Muscle layer of duodenum (tissue), 2 donors: Measurements from ENCODE around the gene SYCE3.
A peak's percentile ranks its signal among the peaks of the same experiment; 100 is the strongest.
"Not testable (repeated sequence)": the region's sequence is repeated elsewhere in the genome, so short reads cannot be mapped to it uniquely, and the experiment has no call there.

Source experiments
- H3K27ac ChIP-seq: one replicate; pipeline ENCODE4 v1.7.0; 2013; ENCODE audit warnings: mild to moderate bottlenecking, low read length
- H3K27me3 ChIP-seq: one replicate; pipeline ENCODE4 v1.7.0; 2013; ENCODE audit warnings: low read depth, mild to moderate bottlenecking, control low read depth, low read length
- H3K36me3 ChIP-seq, 2 donors: one replicate each; pipeline ENCODE4 v1.7.0; 2013; ENCODE audit warnings: low read length in 2 of 2, control low read depth in 1 of 2, mild to moderate bottlenecking in 1 of 2; ENCODE audit not compliant: insufficient read depth in 2 of 2, control insufficient read depth in 1 of 2
- H3K4me1 ChIP-seq, 2 donors: one replicate each; pipeline ENCODE4 v1.7.0; 2013; ENCODE audit warnings: low read length in 2 of 2, mild to moderate bottlenecking in 2 of 2, control low read depth in 1 of 2, moderate library complexity in 1 of 2; ENCODE audit not compliant: insufficient read depth in 2 of 2, control insufficient read depth in 1 of 2
- H3K4me3 ChIP-seq, 2 donors: one replicate each; pipeline ENCODE4 v1.7.0; 2013; ENCODE audit warnings: low read length in 2 of 2, low read depth in 1 of 2, mild to moderate bottlenecking in 1 of 2
- H3K9me3 ChIP-seq, 2 donors: one replicate each; pipeline ENCODE4 v1.7.0; 2013; ENCODE audit warnings: low read length in 2 of 2, control low read depth in 1 of 2, mild to moderate bottlenecking in 1 of 2; ENCODE audit not compliant: control insufficient read depth in 1 of 2
- donor health status: healthy.

The SYCE3 gene

GRCh38 chr22:50546326-50547262 is 16.1 kb downstream of the SYCE3 start:
- H3K27ac ChIP-seq, result no peak overlapping the region
- no peaks in the 10 kb centered on the region for H3K36me3 ChIP-seq
- no peak overlapping the region for H3K4me3 ChIP-seq
- H3K4me1 ChIP-seq, result peaks cover 0 to 21% of the 10 kb centered on the region in 2 donors
- H3K9me3 ChIP-seq, result no peaks in the 10 kb centered on the region
- H3K27me3 ChIP-seq, result peaks cover 4% of the 10 kb centered on the region

GRCh38 chr22:50545522-50546325 is 17.0 kb downstream of the SYCE3 start, which contains the start of gene KLHDC7B:
Gene KLHDC7B (plus strand): TSS chr22:50545899. CDS start chr22:50546244, 345 bp downstream.
- Histone ChIP-seq H3K9me3 (no peaks in the 10 kb centered on the region), H3K27me3 (peaks cover 4% of the 10 kb centered on the region), H3K27ac (no peak within 1 kb of the TSS), H3K4me1 (peaks cover 4 to 21% of the 10 kb centered on the region in 2 donors), H3K36me3 (no peaks in the 10 kb centered on the region), H3K4me3 (no peak within 1 kb of the TSS)

GRCh38 chr22:50544746-50545253 is 17.9 kb downstream of the SYCE3 start:
- peaks cover 2% of the 10 kb centered on the region for H3K27me3 ChIP-seq
- no peaks in the 10 kb centered on the region for H3K36me3 ChIP-seq
- H3K4me1 ChIP-seq, result peaks cover 4 to 21% of the 10 kb centered on the region in 2 donors
- H3K27ac ChIP-seq, result no peak overlapping the region
- H3K9me3 ChIP-seq, result no peaks in the 10 kb centered on the region
- H3K4me3 ChIP-seq, result peak overlapping the region in 1 of 2 donors; percentile 42

- Histone ChIP-seq H3K9me3 (no peaks in the 10 kb centered on the region), H3K4me1 (peaks cover 7 to 21% of the 10 kb centered on the region in 2 donors), H3K27ac (no peak overlapping the region), H3K27me3 (no peaks in the 10 kb centered on the region), H3K4me3 (peak overlapping the region in 1 of 2 donors; percentile 42), H3K36me3 (no peaks in the 10 kb centered on the region)
These were observed 18.5 kb downstream of the SYCE3 start for GRCh38 chr22:50544078-50544745.

- Histone ChIP-seq H3K27me3 (no peaks in the 10 kb centered on the region), H3K27ac (peak overlapping the region; percentile 45), H3K4me3 (no peak overlapping the region), H3K9me3 (no peaks in the 10 kb centered on the region), H3K36me3 (no peaks in the 10 kb centered on the region), H3K4me1 (peaks cover 8 to 9% of the 10 kb centered on the region in 2 donors)
These were observed 20.2 kb downstream of the SYCE3 start for GRCh38 chr22:50542416-50542927.

- H3K27me3 ChIP-seq, H3K9me3 ChIP-seq, H3K36me3 ChIP-seq, H3K4me3 ChIP-seq, H3K4me1 ChIP-seq: not testable (repeated sequence)
- peak overlapping the region; percentile 45 for H3K27ac ChIP-seq
These were observed 21.1 kb downstream of the SYCE3 start for GRCh38 chr22:50541667-50542026.

- Histone ChIP-seq H3K4me3 (no peak overlapping the region), H3K9me3 (no peaks in the 10 kb centered on the region), H3K4me1 (peaks cover 4 to 9% of the 10 kb centered on the region in 2 donors), H3K27me3 (no peaks in the 10 kb centered on the region), H3K36me3 (no peaks in the 10 kb centered on the region), H3K27ac (peak overlapping the region; percentile 64)
These were observed 22.3 kb downstream of the SYCE3 start for GRCh38 chr22:50540381-50540780.

GRCh38 chr22:50537765-50538164 is 25.0 kb downstream of the SYCE3 start:
- H3K4me1 ChIP-seq, result peaks cover 0 to 9% of the 10 kb centered on the region in 2 donors
- peak overlapping the region; percentile 73 for H3K27ac ChIP-seq
- no peaks in the 10 kb centered on the region for H3K9me3 ChIP-seq
- H3K27me3 ChIP-seq, result no peaks in the 10 kb centered on the region
- H3K36me3 ChIP-seq, result no peaks in the 10 kb centered on the region
- H3K4me3 ChIP-seq, result no peak overlapping the region

- Histone ChIP-seq H3K36me3 (no peaks in the 10 kb centered on the region), H3K27ac (no peak overlapping the region), H3K9me3 (no peaks in the 10 kb centered on the region), H3K4me1 (peaks cover 9 to 15% of the 10 kb centered on the region in 2 donors), H3K4me3 (no peak overlapping the region), H3K27me3 (no peaks in the 10 kb centered on the region)
These were observed 26.5 kb downstream of the SYCE3 start for GRCh38 chr22:50536226-50536625.

- peaks cover 5 to 26% of the 10 kb centered on the region in 2 donors for H3K4me1 ChIP-seq
- H3K36me3 ChIP-seq, result peaks cover 0 to 1% of the 10 kb centered on the region in 2 donors
- no peaks in the 10 kb centered on the region for H3K9me3 ChIP-seq
- no peaks in the 10 kb centered on the region for H3K27me3 ChIP-seq
- no peak overlapping the region for H3K4me3 ChIP-seq
- no peak overlapping the region for H3K27ac ChIP-seq
These were observed 27.6 kb downstream of the SYCE3 start for GRCh38 chr22:50535113-50535512.
